Stimulated activated CD8-positive, alpha-beta memory T cell treated with anti-CD3 and anti-CD28 coated beads, Interleukin-4, amount 100 ng/mL, for 1 hour (primary cell): Measurements from ENCODE around the gene ZSCAN12.
"Not testable (repeated sequence)": the region's sequence is repeated elsewhere in the genome, so short reads cannot be mapped to it uniquely, and the experiment has no call there.

Experiments
- DNase-seq, 2 donors: peaks; one replicate each; pipeline ENCODE4 v3.0.0-alpha.2; 2020; ENCODE audit warnings: low read depth in 2 of 2, low spot score in 1 of 2

Gene ZSCAN12

GRCh38 chr6:28399350-28400121 is at the start of gene ZSCAN12:
ZSCAN12 (minus strand) TSS chr6:28399747; CDS start chr6:28398405, 1,342 bp downstream.
- peak; percentile 64 to 77 for DNase-seq

- DNase-seq = no peak
These were observed 49.5 kb upstream of the ZSCAN12 start for GRCh38 chr6:28449056-28449455.

GRCh38 chr6:28447512-28447906 is 48.0 kb upstream of the ZSCAN12 start:
- DNase-seq = not testable (repeated sequence)

GRCh38 chr6:28446818-28447511 is 47.4 kb upstream of the ZSCAN12 start:
- no peak for DNase-seq

- not testable (repeated sequence) for DNase-seq
These were observed 45.2 kb upstream of the ZSCAN12 start for GRCh38 chr6:28444759-28445158.

GRCh38 chr6:28443112-28443773 is 43.7 kb upstream of the ZSCAN12 start, which contains the start of gene ZSCAN23:
ZSCAN23 (minus strand) TSS chr6:28443491; CDS start chr6:28436266, 7,225 bp downstream.
- DNase-seq = peak; percentile 36 to 66

GRCh38 chr6:28442586-28442985 is 43.0 kb upstream of the ZSCAN12 start:
- no peak for DNase-seq

- no peak for DNase-seq
These were observed 36.9 kb upstream of the ZSCAN12 start for GRCh38 chr6:28436404-28436803.

- no peak for DNase-seq
These were observed 33.6 kb upstream of the ZSCAN12 start for GRCh38 chr6:28433119-28433518.

GRCh38 chr6:28429781-28430180 is 30.2 kb upstream of the ZSCAN12 start:
- no peak for DNase-seq

- no peak for DNase-seq
These were observed 26.5 kb upstream of the ZSCAN12 start for GRCh38 chr6:28425944-28426541.

GRCh38 chr6:28424163-28424562 is 24.6 kb upstream of the ZSCAN12 start:
- no peak for DNase-seq

GRCh38 chr6:28423546-28423945 is 24.0 kb upstream of the ZSCAN12 start:
- DNase-seq = no peak

GRCh38 chr6:28413681-28414080 is 14.1 kb upstream of the ZSCAN12 start:
- DNase-seq = no peak

GRCh38 chr6:28410767-28411166 is 11.2 kb upstream of the ZSCAN12 start:
- DNase-seq = no peak

GRCh38 chr6:28408076-28408802 is 8.7 kb upstream of the ZSCAN12 start:
- DNase-seq = no peak

- no peak for DNase-seq
These were observed 7.9 kb upstream of the ZSCAN12 start for GRCh38 chr6:28407401-28407800.

GRCh38 chr6:28403923-28404322 is 4.4 kb upstream of the ZSCAN12 start:
- DNase-seq = not testable (repeated sequence)

- DNase-seq = no peak
These were observed 2.6 kb upstream of the ZSCAN12 start for GRCh38 chr6:28402197-28402596.

GRCh38 chr6:28401172-28401571 is 1.6 kb upstream of the ZSCAN12 start:
- no peak for DNase-seq

- DNase-seq = no peak
These were observed 540 bp upstream of the ZSCAN12 start for GRCh38 chr6:28400122-28400451.
